Sigmoid colon (tissue), 7 donors: ENCODE data around the gene CHD5. TPM values are rescaled to one million over a fixed set of nuclear protein-coding genes. Genes with fewer than 3 reads are reported as not detected.
"Not testable (repeated sequence)": the region's sequence is repeated elsewhere in the genome, so short reads cannot be mapped to it uniquely, and the experiment has no call there.

ENCODE experiments used
- DNase-seq: peaks from one replicate; pipeline ENCODE4 v3.0.0-alpha.2; 2019
- H3K27ac ChIP-seq, 4 donors: fragments of 200-600 bp; sonication (generic); one replicate each; pipeline ENCODE4 v1.5.1; 2016 to 2019; ENCODE audit warnings: mild to moderate bottlenecking in 1 of 4
- H3K27me3 ChIP-seq, 3 donors: fragments of 200-600 bp; sonication (generic); one replicate each; pipeline ENCODE4 v1.5.1; 2019; ENCODE audit warnings: mild to moderate bottlenecking in 1 of 3
- H3K36me3 ChIP-seq, 4 donors: fragments of 200-600 bp; sonication (generic); one replicate each; pipeline ENCODE4 v1.5.1; 2016 to 2019
- H3K4me1 ChIP-seq, 4 donors: fragments of 200-600 bp; sonication (generic); one replicate each; pipeline ENCODE4 v1.5.1; 2017 to 2019
- H3K4me3 ChIP-seq, 4 donors: fragments of 200-600 bp; sonication (generic); one replicate each; pipeline ENCODE4 v1.5.1; 2017 to 2019; ENCODE audit warnings: mild to moderate bottlenecking in 2 of 4, moderate library complexity in 1 of 4
- H3K9me3 ChIP-seq, 4 donors: fragments of 200-600 bp in 3 of 4; sonication (generic) in 3 of 4; one replicate each; pipeline versions ENCODE4 v1.5.1 to v1.6.1; 2013 to 2019
- CTCF ChIP-seq, 4 experiments: fragments of 450-650 bp in 3 of 4; fragments of 200-600 bp in 1 of 4; IDR thresholded peaks; one replicate each; pipeline ENCODE4 v1.5.1; 2016 to 2019; ENCODE audit warnings: antibody characterized with exemption in 4 of 4, mild to moderate bottlenecking in 3 of 4, moderate library complexity in 2 of 4
- EP300 ChIP-seq, 4 donors: sonication (generic); formaldehyde crosslinking; IDR thresholded peaks; one replicate each; pipeline ENCODE4 v1.6.1; 2017; ENCODE audit warnings: antibody characterized with exemption in 4 of 4
- POLR2A ChIP-seq, 2 donors: fragments of 450-650 bp; IDR thresholded peaks; one replicate each; pipeline ENCODE4 v1.6.1; 2016; ENCODE audit warnings: antibody characterized with exemption in 2 of 2, mild to moderate bottlenecking in 2 of 2, moderate library complexity in 2 of 2
- POLR2AphosphoS5 ChIP-seq, 4 donors: sonication (generic); formaldehyde crosslinking; IDR thresholded peaks; one replicate each; pipeline ENCODE4 v1.6.1; 2017; ENCODE audit warnings: antibody characterized with exemption in 4 of 4
- WGBS, 2 donors: extraction: QIAGEN DNeasy Blood & Tissue Kit; methylation state at CpG; one replicate each; pipeline ENCODE4 v1.1.7; 2013; 5-methylcytosine and 5-hydroxymethylcytosine counted together
- intact Hi-C: fragments of 100-400 bp; cut with DNase I; formaldehyde crosslinking; loops from one replicate; pipeline ENCODE4 v1.15.1; 2023
- polyA plus RNA-seq, 3 donors: library from polyadenylated mRNA; stranded (reverse); fragments of 200-250 nt; gene quantifications; one replicate each; pipeline ENCODE4 v1.2.3, GENCODE V29; 2013
- total RNA-seq, 4 donors: library from RNA; depleted of rRNA; stranded (reverse); fragments of >200 nt; gene quantifications; one replicate each; pipeline ENCODE4 v1.1.0, GENCODE V29; 2016
- donor health status: healthy with polysubstance abuse.
- donor health status: Bipolar disorder and iron deficiency.
- donor health status: healthy.

Gene CHD5
- total and polyA plus RNA-seq, 7 donors = 0.49 to 2.8 (median 1.4) TPM; not detected in 2

- Histone ChIP-seq H3K9me3 (no peaks in the 10 kb centered on the region), H3K36me3 (no peaks in the 10 kb centered on the region), H3K4me1 (no peaks in the 10 kb centered on the region), H3K4me3 (no peak overlapping the region), H3K27me3 (no peaks in the 10 kb centered on the region), H3K27ac (no peak overlapping the region)
- no peak for TF ChIP-seq POLR2AphosphoS5 (IDR thresholded peaks at IDR 0.05)
- 40 to 77% methylated on average over 5 of the region's 5 CpGs for WGBS, 2 donors
- no peak for DNase-seq
- intact Hi-C loops = no loop called here
Observed at GRCh38 chr1:6068073-6068472, 112.0 kb downstream of the CHD5 start.

GRCh38 chr1:6066680-6067079, 113.4 kb downstream of the CHD5 start:
- Histone ChIP-seq H3K9me3 (no peaks in the 10 kb centered on the region), H3K27ac (no peak overlapping the region), H3K4me1 (no peaks in the 10 kb centered on the region), H3K36me3 (no peaks in the 10 kb centered on the region), H3K27me3 (no peaks in the 10 kb centered on the region), H3K4me3 (no peak overlapping the region)
- TF ChIP-seq POLR2AphosphoS5 (IDR thresholded peaks at IDR 0.05) = no peak
- TF ChIP-seq POLR2A (IDR thresholded peaks at IDR 0.05) = no peak
- TF ChIP-seq CTCF (IDR thresholded peaks at IDR 0.05) = no peak
- no peak for TF ChIP-seq EP300 (IDR thresholded peaks at IDR 0.05)
- 86 to 92% methylated on average over 8 of the region's 8 CpGs for WGBS, 2 donors
- no peak for DNase-seq
- intact Hi-C loops = no loop called here

GRCh38 chr1:6065093-6065858, 114.8 kb downstream of the CHD5 start:
- intact Hi-C loops = no loop called here
- Histone ChIP-seq H3K4me1 (no peaks in the 10 kb centered on the region), H3K4me3 (no peak overlapping the region), H3K9me3 (no peaks in the 10 kb centered on the region), H3K27me3 (no peaks in the 10 kb centered on the region), H3K27ac (no peak overlapping the region), H3K36me3 (no peaks in the 10 kb centered on the region)
- DNase-seq = no peak
- TF ChIP-seq POLR2AphosphoS5 (IDR thresholded peaks at IDR 0.05) (no peak), CTCF (IDR thresholded peaks at IDR 0.05) (no peak), EP300 (IDR thresholded peaks at IDR 0.05) (no peak), POLR2A (IDR thresholded peaks at IDR 0.05) (no peak)
- 91 to 92% methylated on average over 28 of the region's 28 CpGs for WGBS, 2 donors

GRCh38 chr1:6063532-6064053, 116.5 kb downstream of the CHD5 start:
- intact Hi-C loops, H3K27ac ChIP-seq, H3K4me1 ChIP-seq, H3K9me3 ChIP-seq, H3K36me3 ChIP-seq, H3K27me3 ChIP-seq, H3K4me3 ChIP-seq, DNase-seq: not testable (repeated sequence)
- 84 to 87% methylated on average over 7 of the region's 7 CpGs for WGBS, 2 donors

GRCh38 chr1:6062670-6063069, 117.5 kb downstream of the CHD5 start:
- no peaks in the 10 kb centered on the region for H3K9me3 ChIP-seq
- TF ChIP-seq EP300 (IDR thresholded peaks at IDR 0.05) (no peak), POLR2A (IDR thresholded peaks at IDR 0.05) (no peak), POLR2AphosphoS5 (IDR thresholded peaks at IDR 0.05) (no peak), CTCF (IDR thresholded peaks at IDR 0.05) (no peak)
- intact Hi-C loops = no loop called here
- DNase-seq = no peak
- no peak overlapping the region for H3K4me3 ChIP-seq
- H3K27me3 ChIP-seq = peaks cover 0 to 3% (median 0%) of the 10 kb centered on the region in 3 donors
- no peaks in the 10 kb centered on the region for H3K36me3 ChIP-seq
- WGBS, 2 donors = 92 to 94% methylated on average over 6 of the region's 6 CpGs
- H3K27ac ChIP-seq = no peak overlapping the region
- H3K4me1 ChIP-seq = peaks cover 0 to 12% (median 5%) of the 10 kb centered on the region in 4 donors
